Liver (tissue), 9 donors: ENCODE data around the gene MYOM1. TPM values are rescaled to one million over a fixed set of nuclear protein-coding genes. Genes with fewer than 3 reads are reported as not detected.

Experiments used
- DNase-seq: peaks from one replicate; pipeline ENCODE4 v3.0.0-alpha.2; 2017; ENCODE audit warnings: low spot score
- H3K27ac ChIP-seq, 2 donors: one replicate each; pipeline ENCODE4 v1.7.0; 2013; ENCODE audit warnings: inconsistent platforms in 2 of 2, low read length in 2 of 2, control low read depth in 1 of 2, low read depth in 1 of 2, mild to moderate bottlenecking in 1 of 2
- H3K27me3 ChIP-seq, 4 donors: one replicate each; pipeline versions ENCODE4 v1.6.1 to v1.7.0; 2013; ENCODE audit warnings: low read length in 3 of 4, inconsistent platforms in 1 of 4, mild to moderate bottlenecking in 1 of 4, moderate library complexity in 1 of 4; ENCODE audit not compliant: control insufficient read depth in 4 of 4, insufficient read depth in 4 of 4
- H3K36me3 ChIP-seq, 4 donors: one replicate each; pipeline versions ENCODE4 v1.6.1 to v1.7.0; 2013; ENCODE audit warnings: low read length in 3 of 4, mild to moderate bottlenecking in 3 of 4, low read depth in 1 of 4, moderate library complexity in 1 of 4; ENCODE audit not compliant: control insufficient read depth in 4 of 4, insufficient read depth in 3 of 4
- H3K4me1 ChIP-seq, 4 donors: one replicate each; pipeline versions ENCODE4 v1.6.1 to v1.7.0; 2013; ENCODE audit warnings: low read length in 3 of 4, mild to moderate bottlenecking in 3 of 4, moderate library complexity in 1 of 4; ENCODE audit not compliant: control insufficient read depth in 4 of 4, insufficient read depth in 4 of 4
- H3K4me3 ChIP-seq, 3 donors: one replicate each; pipeline versions ENCODE4 v1.6.1 to v1.7.0; 2013; ENCODE audit warnings: low read length in 3 of 3, control low read depth in 1 of 3, low read depth in 1 of 3, mild to moderate bottlenecking in 1 of 3
- H3K9ac ChIP-seq, 2 donors: one replicate each; pipeline ENCODE4 v1.7.0; 2013; ENCODE audit warnings: low read length in 2 of 2, mild to moderate bottlenecking in 2 of 2, moderate library complexity in 2 of 2, control low read depth in 1 of 2, low read depth in 1 of 2
- H3K9me3 ChIP-seq, 4 donors: one replicate each; pipeline versions ENCODE4 v1.6.1 to v1.7.0; 2013; ENCODE audit warnings: low read length in 3 of 4; ENCODE audit not compliant: control insufficient read depth in 4 of 4
- ATF3 ChIP-seq: IDR thresholded peaks from 2 replicates; pipeline ENCODE4 v1.6.1; 2016; ENCODE audit warnings: antibody characterized with exemption
- CTCF ChIP-seq: fragments of 150-350 bp; IDR thresholded peaks from 2 replicates; pipeline ENCODE4 v1.5.1; 2017; ENCODE audit warnings: improper control_type of control experiment, low read depth, low read length; ENCODE audit not compliant: missing input control
- EGR1 ChIP-seq, 2 donors: IDR thresholded peaks; 2 replicates each; pipeline ENCODE4 v1.6.1; 2016 to 2018; ENCODE audit warnings: antibody characterized with exemption in 2 of 2, low read depth in 2 of 2
- FOXA2 ChIP-seq: IDR thresholded peaks from 2 replicates; pipeline ENCODE4 v1.6.1; 2016; ENCODE audit warnings: antibody characterized with exemption
- GABPA ChIP-seq, 2 donors: IDR thresholded peaks in 1 of 2; conservative IDR thresholded peaks in 1 of 2; 2 replicates each; pipeline ENCODE4 v1.6.1; 2016; ENCODE audit warnings: antibody characterized with exemption in 2 of 2, mild to moderate bottlenecking in 1 of 2, moderate library complexity in 1 of 2
- HNF4A ChIP-seq, 2 donors: conservative IDR thresholded peaks; 2 replicates each; pipeline ENCODE4 v1.6.1; 2016; ENCODE audit warnings: antibody characterized with exemption in 2 of 2, mild to moderate bottlenecking in 2 of 2
- HNF4G ChIP-seq: IDR thresholded peaks from 2 replicates; pipeline ENCODE4 v1.6.1; 2016; ENCODE audit warnings: antibody characterized with exemption
- JUND ChIP-seq, 2 donors: IDR thresholded peaks; 2 replicates each; pipeline ENCODE4 v1.6.1; 2016; ENCODE audit warnings: antibody characterized with exemption in 2 of 2
- NR2F2 ChIP-seq: IDR thresholded peaks from 2 replicates; pipeline ENCODE4 v1.6.1; 2016; ENCODE audit warnings: antibody characterized with exemption
- SP1 ChIP-seq: IDR thresholded peaks from 2 replicates; pipeline ENCODE4 v1.6.1; 2018; ENCODE audit warnings: antibody characterized with exemption, mild to moderate bottlenecking
- TAF1 ChIP-seq: conservative IDR thresholded peaks from 2 replicates; pipeline ENCODE4 v1.6.1; 2016; ENCODE audit warnings: antibody characterized with exemption, mild to moderate bottlenecking
- YY1 ChIP-seq: IDR thresholded peaks from 2 replicates; pipeline ENCODE4 v1.6.1; 2016; ENCODE audit warnings: antibody characterized with exemption, mild to moderate bottlenecking
- ZBTB33 ChIP-seq: IDR thresholded peaks from 2 replicates; pipeline ENCODE4 v1.6.1; 2016; ENCODE audit warnings: antibody characterized with exemption
- WGBS: extraction: QIAGEN DNeasy Blood & Tissue Kit; methylation state at CpG from one replicate; pipeline ENCODE4 v1.1.7; 2013; 5-methylcytosine and 5-hydroxymethylcytosine counted together
- polyA plus RNA-seq, 2 donors: library from polyadenylated mRNA; stranded (reverse) in 1 of 2; unstranded in 1 of 2; fragments of 200-250 nt in 1 of 2; fragments of >200 nt in 1 of 2; fragmentation: Nextera tagmentation in 1 of 2; extraction: Ambion mirVana in 1 of 2; gene quantifications; one replicate each; pipeline versions ENCODE4 v1.2.1 to v1.2.3, GENCODE V29; 2013 to 2015
- total RNA-seq, 2 donors: library from RNA; depleted of rRNA; stranded (reverse); fragments of >200 nt; gene quantifications; one replicate each; pipeline ENCODE4 v1.2.3, GENCODE V29; 2014
- donor health status: healthy.
- donor health status: healthy.
- donor health status: healthy.
- donor health status: healthy.
- donor health status: healthy.

The MYOM1 gene
- total and polyA plus RNA-seq, 4 donors: 10.1 to 48.4 (median 21.3) TPM

- TF ChIP-seq EGR1 (IDR thresholded peaks at IDR 0.05; ENCODE audit: low read depth in 2 of 2) (no peak), JUND (IDR thresholded peaks at IDR 0.05) (no peak), SP1 (no peak)
Observed at GRCh38 chr18:3058328-3059191, 161.2 kb downstream of the MYOM1 start (continued).

GRCh38 chr18:3057526-3057925, 162.2 kb downstream of the MYOM1 start:
- no peaks in the 10 kb centered on the region for H3K36me3 ChIP-seq
- no peak for DNase-seq
- 93% methylated on average over 4 of the region's 4 CpGs for WGBS

More at GRCh38 chr18:3057526-3057925, 162.2 kb downstream of the MYOM1 start:
- Histone ChIP-seq H3K9ac (no peak overlapping the region), H3K9me3 (no peaks in the 10 kb centered on the region), H3K4me1 (peaks cover 4 to 7% (median 5%) of the 10 kb centered on the region in 4 donors), H3K27me3 (no peaks in the 10 kb centered on the region), H3K27ac (no peak overlapping the region), H3K4me3 (no peak overlapping the region)
- TF ChIP-seq FOXA2 (no peak), SP1 (no peak), GABPA (IDR thresholded peaks at IDR 0.05 in 1 of 2, conservative IDR thresholded peaks at IDR 0.05 in 1 of 2) (no peak), HNF4G (no peak), TAF1 (no peak), YY1 (no peak), CTCF (no peak), ZBTB33 (no peak), HNF4A (conservative IDR thresholded peaks at IDR 0.05) (no peak), ATF3 (no peak), JUND (IDR thresholded peaks at IDR 0.05) (no peak), NR2F2 (no peak), EGR1 (IDR thresholded peaks at IDR 0.05; ENCODE audit: low read depth in 2 of 2) (no peak)
